GM19193 (cell line): Measurements from ENCODE around the gene CHD2.

Experiments used
- POLR2A ChIP-seq: IDR thresholded peaks from 4 replicates; pipeline ENCODE4 v1.6.1; 2011; ENCODE audit not compliant: insufficient read depth, insufficient read length; ENCODE audit errors: extremely low read depth

Gene CHD2

GRCh38 chr15:92898988-92899582 lies 1.0 kb upstream of the CHD2 start:
- TF ChIP-seq POLR2A = no peak

- TF ChIP-seq POLR2A = no peak
Observed at GRCh38 chr15:92899601-92899947, 550 bp upstream of the CHD2 start.

GRCh38 chr15:92900731-92901071 lies 577 bp downstream of the CHD2 start:
- TF ChIP-seq POLR2A = no peak

GRCh38 chr15:92901072-92901761 lies 1.1 kb downstream of the CHD2 start:
- TF ChIP-seq POLR2A = no peak

- no peak for TF ChIP-seq POLR2A
Observed at GRCh38 chr15:92901995-92902394, 1.9 kb downstream of the CHD2 start.

GRCh38 chr15:92902737-92903593 lies 2.8 kb downstream of the CHD2 start:
- no peak for TF ChIP-seq POLR2A

GRCh38 chr15:92903631-92903965 lies 3.5 kb downstream of the CHD2 start:
- no peak for TF ChIP-seq POLR2A

GRCh38 chr15:92903966-92904721 lies 4.0 kb downstream of the CHD2 start:
- peak; percentile 97 for TF ChIP-seq POLR2A

- TF ChIP-seq POLR2A = no peak
Observed at GRCh38 chr15:92904722-92905571, 4.8 kb downstream of the CHD2 start.

- TF ChIP-seq POLR2A = no peak
Observed at GRCh38 chr15:92906020-92906419, 5.9 kb downstream of the CHD2 start.

- no peak for TF ChIP-seq POLR2A
Observed at GRCh38 chr15:92906563-92907081, 6.5 kb downstream of the CHD2 start.

GRCh38 chr15:92907229-92907628 lies 7.1 kb downstream of the CHD2 start:
- no peak for TF ChIP-seq POLR2A

GRCh38 chr15:92907896-92908712 lies 8.0 kb downstream of the CHD2 start:
- TF ChIP-seq POLR2A = no peak
